GM21723 (cell line): ENCODE results near the gene POR.
"Not testable (repeated sequence)": the region's sequence is repeated elsewhere in the genome, so short reads cannot be mapped to it uniquely, and the experiment has no call there.

Source experiments
- ATAC-seq: cut with Tn5 transposase; IDR thresholded peaks from one replicate; pipeline ENCODE4 v1.9.1; 2021; ENCODE audit warnings: mild to moderate bottlenecking, moderate library complexity; ENCODE audit not compliant: unreplicated experiment

POR gene

GRCh38 chr7:76016191-76016947, 101.4 kb downstream of the POR start:
- ATAC-seq, result no peak

- ATAC-seq, result not testable (repeated sequence)
Observed at GRCh38 chr7:76018520-76018919, 103.6 kb downstream of the POR start.

DNA sequence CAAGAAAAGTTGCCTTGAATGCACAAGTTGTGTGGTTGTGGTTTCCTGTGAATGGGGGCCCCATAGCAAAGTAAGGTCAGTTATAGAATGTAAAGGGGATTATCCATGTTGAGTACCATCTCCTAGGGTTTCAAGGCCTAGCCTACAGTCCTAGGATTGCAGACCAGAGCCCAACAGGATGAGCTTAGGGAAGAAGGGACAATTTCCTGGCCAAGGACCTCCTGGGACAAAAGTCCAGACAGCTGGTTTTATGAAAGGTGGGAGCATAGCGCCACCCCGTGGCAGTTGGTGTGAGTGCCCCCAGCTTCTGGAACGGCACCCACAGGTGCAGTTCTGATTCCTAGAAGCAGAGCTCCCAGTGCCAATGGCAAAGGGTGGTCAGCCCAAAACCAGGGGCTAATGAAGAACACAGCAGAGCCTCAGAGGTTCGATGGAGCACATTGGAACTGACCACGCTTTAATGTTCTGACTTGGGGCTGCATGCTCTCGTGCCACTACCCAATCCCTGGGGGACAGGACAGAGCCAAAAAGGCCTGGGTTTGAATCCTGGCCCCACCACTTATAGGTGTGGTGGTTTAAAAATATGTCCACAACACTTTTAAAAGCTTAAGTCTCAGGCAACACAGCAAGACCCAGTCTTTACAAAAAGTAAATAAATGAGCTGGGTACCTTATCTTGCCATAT, 105.2 kb downstream of the POR start:
- no peak for ATAC-seq

DNA sequence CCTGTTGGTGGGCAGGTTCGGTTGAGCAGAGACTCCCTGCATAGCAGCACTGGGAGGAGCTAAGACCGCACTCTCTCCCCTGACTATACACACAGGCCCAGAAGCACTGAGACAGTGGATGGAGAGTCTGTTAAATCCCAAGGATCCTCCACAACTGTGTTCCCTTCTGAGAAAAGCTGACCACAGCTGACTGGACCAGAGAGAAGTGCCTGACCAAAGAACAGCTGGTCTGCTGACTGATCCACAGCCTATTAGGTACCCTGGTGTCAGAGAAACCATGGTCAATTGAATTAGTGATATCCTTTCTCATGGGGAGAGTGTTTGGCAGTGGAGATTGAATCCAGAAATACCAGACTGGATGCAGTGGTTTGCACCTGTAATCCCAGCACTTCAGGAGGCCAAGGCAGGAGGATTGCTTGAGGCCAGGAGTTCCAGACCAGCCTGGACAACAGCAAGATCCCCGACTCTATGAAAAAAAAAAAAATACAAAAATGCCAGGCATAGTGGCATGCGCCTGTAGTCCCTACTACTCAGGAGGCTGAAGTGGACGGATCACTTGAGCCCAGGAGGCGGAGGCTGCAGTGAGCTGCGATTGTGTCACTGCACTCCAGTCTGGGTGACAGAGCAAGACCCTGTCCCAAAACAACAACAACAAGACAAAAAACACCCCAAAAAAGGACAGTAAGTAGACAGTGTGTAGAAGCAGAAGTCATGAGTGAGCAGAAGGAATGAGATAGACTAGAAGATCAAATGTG, 107.2 kb downstream of the POR start:
- ATAC-seq, result no peak

GRCh38 chr7:76023002-76023401, 108.0 kb downstream of the POR start:
- ATAC-seq, result no peak

GRCh38 chr7:76029682-76030081, 114.7 kb downstream of the POR start:
- ATAC-seq, result not testable (repeated sequence)

DNA sequence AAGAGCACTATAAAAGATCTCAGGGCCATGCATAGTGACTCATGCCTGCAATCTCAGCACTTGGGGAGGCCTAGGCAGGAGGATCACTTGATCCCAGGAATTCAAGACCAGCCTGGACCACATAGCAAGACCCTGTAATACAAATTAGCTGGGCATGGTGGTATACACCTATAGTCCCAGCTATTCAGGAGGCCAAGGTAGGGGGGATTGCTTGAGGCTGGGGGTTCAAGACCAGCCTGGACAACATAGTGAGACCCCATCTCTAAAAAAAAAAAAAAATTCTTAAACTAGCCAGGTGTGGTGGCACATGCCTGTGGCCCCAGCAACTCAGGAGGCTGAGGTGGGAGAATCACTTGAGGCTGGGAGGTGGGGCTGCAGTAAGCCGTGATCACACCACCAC, 117.0 kb downstream of the POR start:
- ATAC-seq, result no peak
